Measurements from ENCODE around the gene FAIM2.

FAIM2 gene

DNA sequence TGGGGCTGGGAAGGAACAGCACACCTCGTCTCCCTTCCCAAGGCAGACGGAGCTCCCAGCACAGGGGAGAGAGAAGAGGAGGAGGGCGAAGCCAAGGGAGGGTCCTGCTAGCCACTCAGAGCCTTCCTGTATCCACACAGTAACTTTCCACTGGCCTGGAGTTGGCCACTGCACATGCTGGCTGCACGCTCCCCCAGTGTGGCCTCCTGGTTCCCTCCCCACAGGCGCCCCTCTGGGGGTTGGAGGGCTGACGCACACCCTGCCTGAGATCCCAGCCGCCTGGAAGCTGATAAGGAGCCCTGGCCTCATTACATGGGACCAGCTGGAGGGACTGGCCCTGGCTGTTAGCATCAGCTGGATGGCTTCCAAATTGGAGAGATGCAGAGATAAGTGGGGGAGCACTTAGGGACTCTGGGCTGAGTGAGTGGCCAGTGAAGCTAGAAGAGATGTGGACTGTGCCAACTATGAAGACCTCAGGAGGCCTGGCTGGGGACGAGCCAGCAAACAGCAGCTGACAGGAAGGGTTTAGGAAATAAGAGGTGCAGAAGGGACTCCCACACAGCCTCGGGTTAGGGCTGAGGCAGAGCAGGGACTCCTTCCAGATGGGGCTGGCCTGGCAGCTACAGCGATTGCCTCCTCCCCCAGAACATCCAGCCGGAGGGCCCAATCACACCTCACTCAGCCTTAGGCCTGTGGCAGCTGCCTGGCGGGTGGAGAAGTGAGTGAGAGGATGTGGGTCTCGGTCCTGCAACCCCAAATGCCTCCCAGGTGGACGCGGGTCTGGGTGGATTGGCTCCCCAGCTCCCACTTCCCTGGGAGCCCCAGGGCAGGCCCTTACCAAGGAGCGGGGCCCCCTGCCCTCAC is 34.5 kb downstream of the FAIM2 start (continued):
- TF ChIP-seq, protein P1, sequence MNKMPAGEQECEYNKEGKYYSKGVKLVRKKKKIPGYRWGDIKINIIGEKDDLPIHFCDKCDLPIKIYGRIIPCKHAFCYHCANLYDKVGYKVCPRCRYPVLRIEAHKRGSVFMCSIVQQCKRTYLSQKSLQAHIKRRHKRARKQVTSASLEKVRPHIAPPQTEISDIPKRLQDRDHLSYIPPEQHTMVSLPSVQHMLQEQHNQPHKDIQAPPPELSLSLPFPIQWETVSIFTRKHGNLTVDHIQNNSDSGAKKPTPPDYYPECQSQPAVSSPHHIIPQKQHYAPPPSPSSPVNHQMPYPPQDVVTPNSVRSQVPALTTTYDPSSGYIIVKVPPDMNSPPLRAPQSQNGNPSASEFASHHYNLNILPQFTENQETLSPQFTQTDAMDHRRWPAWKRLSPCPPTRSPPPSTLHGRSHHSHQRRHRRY (tag by site-specific recombination; IDR thresholded peaks at IDR 0.05): no peak
- no peak for TF ChIP-seq ZNF776 (tag by site-specific recombination; IDR thresholded peaks at IDR 0.05; ENCODE audit: borderline replicate concordance)
- TF ChIP-seq ZBTB7A (tag by site-specific recombination; IDR thresholded peaks at IDR 0.05; ENCODE audit: low read depth): no peak
- TF ChIP-seq ZNF350 (tag by site-specific recombination; IDR thresholded peaks at IDR 0.05): no peak
- TF ChIP-seq WT1 (tag by site-specific recombination; IDR thresholded peaks at IDR 0.05): peak; percentile 94
- peak; percentile 92 for TF ChIP-seq ZNF629 (tag by site-specific recombination; IDR thresholded peaks at IDR 0.05)
- peak; percentile 95 for TF ChIP-seq ZXDB (tag by site-specific recombination; IDR thresholded peaks at IDR 0.05)
- TF ChIP-seq GFI1B (tag by site-specific recombination; IDR thresholded peaks at IDR 0.05): no peak
- TF ChIP-seq ZNF155 (tag by site-specific recombination; IDR thresholded peaks at IDR 0.05): no peak
- no peak for TF ChIP-seq ZNF19 (tag by site-specific recombination; IDR thresholded peaks at IDR 0.05; ENCODE audit: low read depth)
- TF ChIP-seq ZNF792 (tag by site-specific recombination; IDR thresholded peaks at IDR 0.05): no peak
- TF ChIP-seq, protein P2, sequence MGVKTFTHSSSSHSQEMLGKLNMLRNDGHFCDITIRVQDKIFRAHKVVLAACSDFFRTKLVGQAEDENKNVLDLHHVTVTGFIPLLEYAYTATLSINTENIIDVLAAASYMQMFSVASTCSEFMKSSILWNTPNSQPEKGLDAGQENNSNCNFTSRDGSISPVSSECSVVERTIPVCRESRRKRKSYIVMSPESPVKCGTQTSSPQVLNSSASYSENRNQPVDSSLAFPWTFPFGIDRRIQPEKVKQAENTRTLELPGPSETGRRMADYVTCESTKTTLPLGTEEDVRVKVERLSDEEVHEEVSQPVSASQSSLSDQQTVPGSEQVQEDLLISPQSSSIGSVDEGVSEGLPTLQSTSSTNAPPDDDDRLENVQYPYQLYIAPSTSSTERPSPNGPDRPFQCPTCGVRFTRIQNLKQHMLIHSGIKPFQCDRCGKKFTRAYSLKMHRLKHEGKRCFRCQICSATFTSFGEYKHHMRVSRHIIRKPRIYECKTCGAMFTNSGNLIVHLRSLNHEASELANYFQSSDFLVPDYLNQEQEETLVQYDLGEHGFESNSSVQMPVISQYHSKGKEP (tag by site-specific recombination; IDR thresholded peaks at IDR 0.05): peak; percentile 42
- TF ChIP-seq ZNF366 (tag by site-specific recombination; conservative IDR thresholded peaks at IDR 0.05): peak; percentile 86
- peak; percentile 100 for TF ChIP-seq ZIC2 (tag by site-specific recombination; IDR thresholded peaks at IDR 0.05)
- no peak for TF ChIP-seq ZNF677 (tag by site-specific recombination; IDR thresholded peaks at IDR 0.05)
- TF ChIP-seq, protein P3, sequence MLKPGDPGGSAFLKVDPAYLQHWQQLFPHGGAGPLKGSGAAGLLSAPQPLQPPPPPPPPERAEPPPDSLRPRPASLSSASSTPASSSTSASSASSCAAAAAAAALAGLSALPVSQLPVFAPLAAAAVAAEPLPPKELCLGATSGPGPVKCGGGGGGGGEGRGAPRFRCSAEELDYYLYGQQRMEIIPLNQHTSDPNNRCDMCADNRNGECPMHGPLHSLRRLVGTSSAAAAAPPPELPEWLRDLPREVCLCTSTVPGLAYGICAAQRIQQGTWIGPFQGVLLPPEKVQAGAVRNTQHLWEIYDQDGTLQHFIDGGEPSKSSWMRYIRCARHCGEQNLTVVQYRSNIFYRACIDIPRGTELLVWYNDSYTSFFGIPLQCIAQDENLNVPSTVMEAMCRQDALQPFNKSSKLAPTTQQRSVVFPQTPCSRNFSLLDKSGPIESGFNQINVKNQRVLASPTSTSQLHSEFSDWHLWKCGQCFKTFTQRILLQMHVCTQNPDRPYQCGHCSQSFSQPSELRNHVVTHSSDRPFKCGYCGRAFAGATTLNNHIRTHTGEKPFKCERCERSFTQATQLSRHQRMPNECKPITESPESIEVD (tag by site-specific recombination; IDR thresholded peaks at IDR 0.05): no peak
- no peak for TF ChIP-seq ZFP3 (tag by site-specific recombination; IDR thresholded peaks at IDR 0.05; ENCODE audit: low read depth)
- no peak for TF ChIP-seq MYNN (tag by site-specific recombination; IDR thresholded peaks at IDR 0.05; ENCODE audit: borderline replicate concordance)
- no peak for TF ChIP-seq ZNF830 (tag by site-specific recombination; IDR thresholded peaks at IDR 0.05; ENCODE audit: low read depth)
- TF ChIP-seq BCL11A (tag by site-specific recombination; IDR thresholded peaks at IDR 0.05; ENCODE audit: low read depth): no peak
- TF ChIP-seq, protein P4, sequence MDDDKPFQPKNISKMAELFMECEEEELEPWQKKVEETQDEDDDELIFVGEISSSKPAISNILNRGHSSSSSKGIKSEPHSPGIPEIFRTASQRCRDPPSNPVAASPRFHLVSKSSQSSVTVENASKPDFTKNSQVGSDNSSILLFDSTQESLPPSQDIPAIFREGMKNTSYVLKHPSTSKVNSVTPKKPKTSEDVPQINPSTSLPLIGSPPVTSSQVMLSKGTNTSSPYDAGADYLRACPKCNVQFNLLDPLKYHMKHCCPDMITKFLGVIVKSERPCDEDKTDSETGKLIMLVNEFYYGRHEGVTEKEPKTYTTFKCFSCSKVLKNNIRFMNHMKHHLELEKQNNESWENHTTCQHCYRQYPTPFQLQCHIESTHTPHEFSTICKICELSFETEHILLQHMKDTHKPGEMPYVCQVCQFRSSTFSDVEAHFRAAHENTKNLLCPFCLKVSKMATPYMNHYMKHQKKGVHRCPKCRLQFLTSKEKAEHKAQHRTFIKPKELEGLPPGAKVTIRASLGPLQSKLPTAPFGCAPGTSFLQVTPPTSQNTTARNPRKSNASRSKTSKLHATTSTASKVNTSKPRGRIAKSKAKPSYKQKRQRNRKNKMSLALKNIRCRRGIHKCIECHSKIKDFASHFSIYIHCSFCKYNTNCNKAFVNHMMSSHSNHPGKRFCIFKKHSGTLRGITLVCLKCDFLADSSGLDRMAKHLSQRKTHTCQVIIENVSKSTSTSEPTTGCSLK (tag by site-specific recombination; IDR thresholded peaks at IDR 0.05): no peak
- TF ChIP-seq ZNF341 (tag by site-specific recombination; IDR thresholded peaks at IDR 0.05; ENCODE audit: low read depth): peak; percentile 95
- TF ChIP-seq HOXD13 (CRISPR knock-in tag; IDR thresholded peaks at IDR 0.05; ENCODE audit: borderline replicate concordance): no peak
- TF ChIP-seq ZNF514 (tag by site-specific recombination; IDR thresholded peaks at IDR 0.05): no peak
- no peak for TF ChIP-seq YY1 (tag by site-specific recombination; IDR thresholded peaks at IDR 0.05)
- TF ChIP-seq ZNF600 (tag by site-specific recombination; IDR thresholded peaks at IDR 0.05): peak; percentile 95
- no peak for TF ChIP-seq ZNF785 (tag by site-specific recombination; IDR thresholded peaks at IDR 0.05)
- TF ChIP-seq ZNF843 (tag by site-specific recombination; IDR thresholded peaks at IDR 0.05): peak; percentile 83
- TF ChIP-seq, protein P5, sequence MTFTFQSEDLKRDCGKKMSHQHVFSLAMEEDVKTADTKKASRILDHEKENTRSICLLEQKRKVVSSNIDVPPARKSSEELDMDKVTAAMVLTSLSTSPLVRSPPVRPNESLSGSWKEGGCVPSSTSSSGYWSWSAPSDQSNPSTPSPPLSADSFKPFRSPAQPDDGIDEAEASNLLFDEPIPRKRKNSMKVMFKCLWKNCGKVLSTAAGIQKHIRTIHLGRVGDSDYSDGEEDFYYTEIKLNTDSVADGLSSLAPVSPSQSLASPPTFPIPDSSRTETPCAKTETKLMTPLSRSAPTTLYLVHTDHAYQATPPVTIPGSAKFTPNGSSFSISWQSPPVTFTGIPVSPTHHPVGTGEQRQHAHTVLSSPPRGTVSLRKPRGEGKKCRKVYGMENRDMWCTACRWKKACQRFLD (tag by site-specific recombination; IDR thresholded peaks at IDR 0.05): no peak
- TF ChIP-seq, protein P6, sequence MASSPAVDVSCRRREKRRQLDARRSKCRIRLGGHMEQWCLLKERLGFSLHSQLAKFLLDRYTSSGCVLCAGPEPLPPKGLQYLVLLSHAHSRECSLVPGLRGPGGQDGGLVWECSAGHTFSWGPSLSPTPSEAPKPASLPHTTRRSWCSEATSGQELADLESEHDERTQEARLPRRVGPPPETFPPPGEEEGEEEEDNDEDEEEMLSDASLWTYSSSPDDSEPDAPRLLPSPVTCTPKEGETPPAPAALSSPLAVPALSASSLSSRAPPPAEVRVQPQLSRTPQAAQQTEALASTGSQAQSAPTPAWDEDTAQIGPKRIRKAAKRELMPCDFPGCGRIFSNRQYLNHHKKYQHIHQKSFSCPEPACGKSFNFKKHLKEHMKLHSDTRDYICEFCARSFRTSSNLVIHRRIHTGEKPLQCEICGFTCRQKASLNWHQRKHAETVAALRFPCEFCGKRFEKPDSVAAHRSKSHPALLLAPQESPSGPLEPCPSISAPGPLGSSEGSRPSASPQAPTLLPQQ (tag by site-specific recombination; IDR thresholded peaks at IDR 0.05): peak; percentile 94
- TF ChIP-seq BCL11B (tag by site-specific recombination; IDR thresholded peaks at IDR 0.05; ENCODE audit: low read depth): no peak
- TF ChIP-seq ZNF473 (tag by site-specific recombination; IDR thresholded peaks at IDR 0.05): no peak

Measured in HEK293 (cell line).